BLaER1 (cell line): ENCODE results near the gene DOCK8.

Experiments used
- H3K27ac ChIP-seq: shearing (Covaris generic); formaldehyde crosslinking; 2 replicates; pipeline ENCODE4 v1.8.1; 2022
- H3K27me3 ChIP-seq: shearing (Covaris generic); formaldehyde crosslinking; 2 replicates; pipeline ENCODE4 v1.8.1; 2022
- H3K36me3 ChIP-seq: shearing (Covaris generic); formaldehyde crosslinking; 2 replicates; pipeline ENCODE4 v1.8.1; 2022
- H3K4me1 ChIP-seq: shearing (Covaris generic); formaldehyde crosslinking; 2 replicates; pipeline ENCODE4 v1.8.1; 2022
- H3K4me2 ChIP-seq: shearing (Covaris generic); formaldehyde crosslinking; 2 replicates; pipeline ENCODE4 v1.8.1; 2022
- H3K4me3 ChIP-seq: shearing (Covaris generic); formaldehyde crosslinking; 2 replicates; pipeline ENCODE4 v1.8.1; 2022
- H3K9ac ChIP-seq: shearing (Covaris generic); formaldehyde crosslinking; 2 replicates; pipeline ENCODE4 v1.8.1; 2022
- H3K9me3 ChIP-seq: shearing (Covaris generic); formaldehyde crosslinking; 2 replicates; pipeline ENCODE4 v1.8.1; 2022
- H4K20me1 ChIP-seq: shearing (Covaris generic); formaldehyde crosslinking; 2 replicates; pipeline ENCODE4 v1.8.1; 2022
- Cebpa-rat ChIP-seq: shearing (Covaris generic); IDR thresholded peaks from 2 replicates; pipeline ENCODE4 v1.8.1; 2022

The DOCK8 gene

DNA sequence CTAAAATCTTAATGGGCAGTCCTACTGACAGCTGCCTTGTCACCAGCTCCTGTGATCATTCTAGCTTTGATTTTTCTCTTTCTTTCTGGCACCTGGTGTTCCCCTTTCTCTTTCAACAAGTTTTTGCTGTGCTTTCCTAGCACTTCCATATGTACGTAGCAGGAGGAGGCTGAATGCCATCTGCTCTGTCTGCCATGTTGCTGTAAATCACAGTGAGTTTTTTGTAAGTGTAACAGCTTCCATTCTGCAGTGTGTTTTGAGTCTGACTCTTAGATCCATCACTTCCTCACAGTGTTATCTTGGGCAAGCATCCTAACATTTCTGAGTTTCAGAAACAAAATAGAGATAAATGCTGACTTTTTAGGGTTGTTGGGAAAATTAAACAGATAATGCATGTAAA, 247.9 kb downstream of the DOCK8 start:
- no peaks in the 10 kb centered on the region for H4K20me1 ChIP-seq
- no peaks in the 10 kb centered on the region for H3K9me3 ChIP-seq
- H3K27ac ChIP-seq = no peak overlapping the region
- H3K4me3 ChIP-seq = no peak overlapping the region
- no peak overlapping the region for H3K9ac ChIP-seq
- H3K4me2 ChIP-seq = no peak overlapping the region
- no peaks in the 10 kb centered on the region for H3K4me1 ChIP-seq
- peaks cover 11% of the 10 kb centered on the region for H3K36me3 ChIP-seq
- TF ChIP-seq Cebpa-rat = no peak
- no peaks in the 10 kb centered on the region for H3K27me3 ChIP-seq

DNA sequence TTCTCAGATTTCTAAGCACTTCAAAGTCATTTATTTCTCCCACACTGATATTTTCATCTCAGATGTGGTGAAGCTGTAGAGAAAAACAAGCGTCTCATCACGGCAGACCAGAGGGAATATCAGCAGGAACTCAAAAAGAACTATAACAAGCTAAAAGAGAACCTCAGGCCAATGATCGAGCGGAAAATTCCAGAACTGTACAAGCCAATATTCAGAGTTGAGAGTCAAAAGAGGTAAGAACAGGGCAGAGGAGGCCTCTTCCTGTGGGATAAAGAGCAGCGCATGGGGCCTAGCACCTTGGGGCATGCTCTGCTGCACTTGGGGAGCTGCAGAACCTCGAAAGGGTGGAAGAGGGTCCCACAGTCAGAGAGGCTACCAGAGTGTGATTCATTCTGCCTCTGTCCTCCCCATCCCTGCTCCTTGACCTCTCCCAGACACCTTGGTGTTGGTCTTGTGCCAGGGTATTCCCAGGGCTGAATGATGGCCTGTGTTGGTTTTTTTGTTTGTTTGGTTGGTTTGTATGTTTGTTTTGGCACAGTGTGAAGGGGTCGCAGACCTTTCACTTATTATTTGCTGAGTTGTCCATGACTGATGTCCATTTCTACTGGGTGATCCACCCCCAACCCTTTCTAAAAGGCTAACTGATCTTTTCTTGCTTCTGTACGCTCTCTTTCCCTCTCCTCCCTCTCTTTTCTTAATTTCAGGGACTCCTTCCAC, 248.9 kb downstream of the DOCK8 start:
- H3K4me2 ChIP-seq = no peak overlapping the region

DNA sequence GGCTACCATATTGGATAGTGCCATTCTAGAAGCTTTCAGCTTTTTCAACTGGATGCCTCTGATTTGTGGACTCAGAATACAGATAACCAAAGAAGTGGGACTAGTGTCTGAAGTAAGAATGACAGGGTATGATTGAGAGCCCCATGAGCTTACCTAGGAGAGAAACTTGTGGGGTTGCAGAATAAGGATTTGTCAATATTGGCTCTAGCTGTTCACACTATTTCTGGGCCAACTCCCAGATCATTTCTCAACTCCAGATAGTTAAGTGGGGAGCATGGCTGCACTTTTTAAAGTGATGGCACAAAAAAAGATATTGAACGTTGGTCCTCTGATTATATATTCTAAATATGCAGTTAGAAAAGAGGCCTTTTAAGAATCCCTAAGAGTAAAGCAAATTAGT, 252.1 kb downstream of the DOCK8 start:
- Histone ChIP-seq H4K20me1 (no peaks in the 10 kb centered on the region), H3K36me3 (peaks cover 11% of the 10 kb centered on the region), H3K9me3 (no peaks in the 10 kb centered on the region), H3K4me3 (no peak overlapping the region), H3K4me2 (no peak overlapping the region), H3K4me1 (peaks cover 27% of the 10 kb centered on the region), H3K9ac (no peak overlapping the region), H3K27me3 (no peaks in the 10 kb centered on the region), H3K27ac (no peak overlapping the region)
- TF ChIP-seq Cebpa-rat = no peak

More for the DNA sequence above, 248.9 kb downstream of the DOCK8 start:
- Histone ChIP-seq H4K20me1 (no peaks in the 10 kb centered on the region), H3K27ac (no peak overlapping the region), H3K9me3 (no peaks in the 10 kb centered on the region), H3K4me3 (no peak overlapping the region), H3K36me3 (peaks cover 11% of the 10 kb centered on the region), H3K9ac (no peak overlapping the region), H3K4me1 (peaks cover 4% of the 10 kb centered on the region), H3K27me3 (no peaks in the 10 kb centered on the region)
- TF ChIP-seq Cebpa-rat = no peak

DNA sequence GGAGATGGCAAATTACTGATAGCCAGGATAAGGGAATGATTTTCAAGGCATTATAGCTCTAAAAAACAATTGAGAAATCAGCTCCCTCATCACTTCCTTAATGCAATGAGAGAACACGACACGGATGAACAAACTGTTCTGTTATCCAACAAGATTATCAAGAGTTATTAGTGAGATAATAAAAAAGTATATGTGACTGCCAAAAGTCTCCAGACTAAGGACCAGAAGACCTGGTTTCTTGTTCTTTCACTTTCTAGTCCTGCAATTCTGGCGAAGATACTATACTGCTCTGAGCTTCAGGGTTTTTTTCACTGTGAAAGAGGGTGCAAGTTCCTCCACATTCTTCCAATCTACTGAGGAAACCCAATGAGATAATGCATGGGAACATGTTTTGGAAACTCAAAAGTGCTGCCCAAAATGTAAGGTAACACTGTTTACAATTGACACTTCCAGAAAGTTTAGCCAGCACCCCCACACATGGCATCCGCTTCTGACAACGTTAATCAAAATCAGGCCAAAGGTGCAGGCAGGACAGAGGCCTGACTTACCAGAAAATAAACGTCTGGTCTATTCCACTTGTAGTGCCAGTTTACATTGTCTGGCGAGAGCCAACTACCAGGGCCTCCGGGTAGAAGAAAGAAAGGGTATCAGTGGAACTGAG, 254.2 kb downstream of the DOCK8 start:
- Histone ChIP-seq H4K20me1 (no peaks in the 10 kb centered on the region), H3K27ac (peak overlapping the region; percentile 64), H3K9ac (peak overlapping the region; percentile 29; the same call in 1 of the 2 replicates), H3K4me2 (peak overlapping the region; percentile 86), H3K36me3 (peaks cover 6% of the 10 kb centered on the region), H3K9me3 (no peaks in the 10 kb centered on the region), H3K27me3 (no peaks in the 10 kb centered on the region), H3K4me3 (peak overlapping the region; percentile 66; the same call in 1 of the 2 replicates), H3K4me1 (peaks cover 27% of the 10 kb centered on the region)
- TF ChIP-seq Cebpa-rat = no peak

DNA sequence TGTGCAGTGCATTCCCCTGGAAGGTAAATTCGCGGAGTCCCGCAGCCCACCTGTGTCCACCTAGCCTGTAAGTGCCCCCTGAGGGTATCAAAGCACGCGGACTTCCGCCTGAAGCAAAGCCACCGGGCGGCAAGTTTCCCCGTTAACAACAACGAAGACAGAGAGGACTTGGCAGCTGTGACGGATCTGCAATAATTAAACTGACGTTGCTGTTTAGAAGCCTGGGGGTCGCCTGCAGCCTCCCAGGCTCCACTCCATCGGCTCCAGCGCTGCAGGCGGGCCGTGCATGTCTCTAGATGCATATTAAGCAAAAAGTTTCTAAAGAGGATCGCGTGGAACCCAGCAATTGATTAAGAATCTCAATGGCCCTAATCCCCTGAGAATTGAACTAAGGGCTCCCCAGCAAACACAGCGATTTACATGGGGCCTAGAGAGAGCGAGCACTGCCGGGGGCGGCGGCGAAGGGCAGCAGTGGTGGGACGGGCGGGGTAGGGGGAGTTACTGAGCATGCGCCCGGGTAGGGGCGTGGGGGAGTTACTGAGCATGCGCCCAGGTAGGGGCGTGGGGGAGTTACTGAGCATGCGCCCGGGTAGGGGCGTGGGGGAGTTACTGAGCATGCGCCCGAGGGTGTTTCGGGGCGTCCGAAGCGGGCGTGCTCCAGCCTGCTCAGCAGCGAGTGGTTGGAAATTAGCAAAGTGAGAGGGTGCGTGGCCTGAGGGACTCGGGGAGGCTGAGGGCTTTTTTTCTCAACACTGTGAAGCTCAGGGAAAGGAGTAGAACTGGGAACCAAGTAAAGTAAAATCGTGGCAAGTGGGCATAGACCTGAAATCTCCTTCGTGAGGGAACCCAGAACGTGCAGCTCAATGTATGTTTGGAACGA, 255.2 kb downstream of the DOCK8 start:
- H3K4me1 ChIP-seq = peaks cover 27% of the 10 kb centered on the region
- H3K4me2 ChIP-seq = peak overlapping the region; percentile 86
- no peak for TF ChIP-seq Cebpa-rat
- H3K4me3 ChIP-seq = peak overlapping the region; percentile 66
- H3K27me3 ChIP-seq = no peaks in the 10 kb centered on the region
- H3K36me3 ChIP-seq = no peaks in the 10 kb centered on the region
- no peaks in the 10 kb centered on the region for H3K9me3 ChIP-seq
- peak overlapping the region; percentile 64 for H3K27ac ChIP-seq
- no peaks in the 10 kb centered on the region for H4K20me1 ChIP-seq
- peak overlapping the region; percentile 75 for H3K9ac ChIP-seq

DNA sequence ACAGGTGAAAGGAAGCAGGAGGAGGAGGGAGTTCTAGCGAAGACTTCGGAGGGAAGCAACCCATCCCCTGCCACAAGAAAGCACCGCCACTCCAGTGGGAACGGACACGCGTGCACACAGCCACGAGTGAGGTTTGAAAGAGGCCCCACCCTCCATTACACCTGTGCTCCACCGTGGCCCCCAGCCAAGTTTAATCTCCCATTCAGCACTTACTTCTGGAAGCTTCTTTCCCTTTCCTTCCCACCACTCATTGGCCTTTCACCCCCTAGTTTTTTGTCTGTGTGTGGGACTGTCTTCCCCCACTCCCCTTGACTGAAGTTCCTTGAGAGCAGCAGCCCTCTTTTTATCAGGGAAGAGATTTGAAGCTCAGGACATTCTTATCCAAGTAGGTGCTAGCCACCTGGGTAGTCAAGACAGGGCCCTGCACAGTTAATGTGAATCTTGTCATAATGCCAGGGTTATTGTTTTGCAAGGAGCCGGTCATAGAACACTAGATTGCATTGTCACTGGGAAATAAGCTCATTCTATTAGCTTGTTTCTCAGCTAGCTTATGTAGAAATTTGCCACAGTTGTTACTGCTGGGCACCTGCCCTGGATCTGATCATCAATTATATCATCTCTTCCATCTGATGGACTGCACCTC, 256.0 kb downstream of the DOCK8 start:
- H3K27ac ChIP-seq = peak overlapping the region; percentile 60

DNA sequence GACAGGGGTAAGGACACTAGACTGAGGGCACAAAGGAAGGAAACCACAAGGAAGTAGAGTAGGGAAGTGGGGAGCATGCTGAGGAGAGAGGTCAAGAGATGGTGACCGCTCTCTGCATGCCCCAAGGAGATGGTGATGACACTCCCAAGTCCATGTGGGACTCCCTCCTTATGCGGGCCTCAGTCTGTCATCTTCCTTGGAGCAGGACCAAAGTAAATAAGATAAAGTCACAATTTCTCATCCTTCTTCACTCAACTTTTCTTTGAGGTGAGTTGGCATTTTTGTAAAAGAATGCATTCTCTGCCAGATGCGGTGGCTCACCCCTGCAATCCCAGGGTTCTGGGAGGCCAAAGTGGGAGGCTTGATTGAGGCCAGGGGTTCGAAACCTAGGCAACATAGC, 256.7 kb downstream of the DOCK8 start:
- H3K36me3 ChIP-seq = no peaks in the 10 kb centered on the region
- no peak overlapping the region for H3K9ac ChIP-seq
- H3K4me3 ChIP-seq = no peak overlapping the region
- H3K4me1 ChIP-seq = peaks cover 27% of the 10 kb centered on the region
- H3K27me3 ChIP-seq = no peaks in the 10 kb centered on the region
- H3K9me3 ChIP-seq = no peaks in the 10 kb centered on the region
- peak overlapping the region; percentile 86 for H3K4me2 ChIP-seq
- H4K20me1 ChIP-seq = no peaks in the 10 kb centered on the region
- no peak overlapping the region for H3K27ac ChIP-seq
- no peak for TF ChIP-seq Cebpa-rat

More for the DNA sequence above, 256.0 kb downstream of the DOCK8 start:
- peak overlapping the region; percentile 75 for H3K9ac ChIP-seq
- H3K9me3 ChIP-seq = no peaks in the 10 kb centered on the region
- H3K4me3 ChIP-seq = peak overlapping the region; percentile 66
- TF ChIP-seq Cebpa-rat = no peak
- no peaks in the 10 kb centered on the region for H3K27me3 ChIP-seq
- H3K36me3 ChIP-seq = no peaks in the 10 kb centered on the region
- H4K20me1 ChIP-seq = no peaks in the 10 kb centered on the region
- peak overlapping the region; percentile 86 for H3K4me2 ChIP-seq
- peaks cover 27% of the 10 kb centered on the region for H3K4me1 ChIP-seq

DNA sequence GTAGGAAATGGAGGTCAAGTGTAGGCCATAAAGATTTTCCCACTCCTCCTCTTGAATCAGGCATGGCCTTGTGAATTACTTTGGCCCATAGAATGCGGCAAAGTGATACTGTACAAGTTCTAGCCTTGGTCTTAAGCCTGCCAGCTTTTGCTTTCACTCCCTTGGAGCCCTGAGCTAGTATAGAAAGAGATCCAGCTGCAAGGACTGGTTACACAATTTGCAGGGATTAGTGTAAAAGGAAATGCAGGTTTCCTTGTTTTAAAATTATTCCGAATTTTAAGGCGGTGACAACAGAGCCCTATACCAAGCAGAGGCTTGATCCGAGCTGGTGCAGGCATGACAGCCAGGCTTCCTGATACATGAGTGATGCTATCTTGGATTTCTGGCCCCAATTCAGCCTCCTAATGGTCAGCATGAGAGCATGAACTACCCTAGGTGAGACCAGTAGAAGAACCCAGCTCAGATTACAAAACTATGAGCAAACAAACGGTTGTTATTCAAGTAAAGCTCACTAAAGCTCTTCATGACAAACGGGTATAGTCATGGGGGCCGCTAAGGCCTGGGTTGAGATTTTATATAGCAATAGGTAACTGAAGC, 257.9 kb downstream of the DOCK8 start:
- Histone ChIP-seq H3K4me3 (no peak overlapping the region), H3K9me3 (no peaks in the 10 kb centered on the region), H4K20me1 (no peaks in the 10 kb centered on the region), H3K27ac (no peak overlapping the region), H3K9ac (no peak overlapping the region), H3K27me3 (no peaks in the 10 kb centered on the region), H3K4me1 (peaks cover 27% of the 10 kb centered on the region), H3K4me2 (no peak overlapping the region), H3K36me3 (no peaks in the 10 kb centered on the region)
- TF ChIP-seq Cebpa-rat = no peak

DNA sequence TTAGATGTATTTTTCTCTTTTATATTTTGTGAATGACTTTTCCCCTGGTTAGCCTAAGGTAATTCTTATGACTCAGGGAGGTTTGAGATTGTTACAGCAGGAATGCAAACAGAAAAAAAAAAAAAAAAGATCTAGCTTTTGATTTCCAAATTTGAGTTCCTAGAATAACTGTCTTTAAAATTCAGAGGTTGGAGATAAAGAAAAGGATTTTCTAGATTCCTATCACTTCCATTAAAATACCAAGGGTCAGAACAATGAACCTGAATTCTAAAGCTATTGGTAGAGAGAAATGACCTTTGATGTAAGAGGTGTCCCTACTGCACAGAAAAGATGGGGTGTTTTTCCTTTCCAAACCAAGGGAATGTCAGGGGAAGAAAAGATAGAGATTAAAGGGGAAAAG, 262.5 kb downstream of the DOCK8 start:
- no peak for TF ChIP-seq Cebpa-rat
- Histone ChIP-seq H3K27me3 (no peaks in the 10 kb centered on the region), H3K4me3 (no peak overlapping the region), H3K9ac (no peak overlapping the region), H3K4me1 (no peaks in the 10 kb centered on the region), H3K4me2 (no peak overlapping the region), H4K20me1 (no peaks in the 10 kb centered on the region), H3K27ac (no peak overlapping the region), H3K36me3 (no peaks in the 10 kb centered on the region), H3K9me3 (no peaks in the 10 kb centered on the region)
